B cell (primary cell): ENCODE data around the gene GEMIN5. TPM values are rescaled to one million over a fixed set of nuclear protein-coding genes. Genes with fewer than 3 reads are reported as not detected.

ENCODE experiments used
- ATAC-seq: fragments of 200-7000 bp; cut with Tn5 transposase; one replicate; pipeline ENCODE4 v1.10.0; 2021; ENCODE audit warnings: low read depth, mild to moderate bottlenecking, moderate number of reproducible peaks, moderate library complexity
- CTCF ChIA-PET: fragments of 350-600 bp; sonication (Branson Sonifier 250); formaldehyde crosslinking; loops from one replicate; lab custom pipeline; 2021; ENCODE audit warnings: antibody characterized with exemption, inconsistent platforms; lab: Charles Lee
- POLR2A ChIA-PET: fragments of 350-600 bp; sonication (Branson Sonifier 250); formaldehyde crosslinking; loops from one replicate; lab custom pipeline; 2021; ENCODE audit warnings: antibody characterized with exemption; lab: Charles Lee
- DNase-seq: peaks from one replicate; pipeline ENCODE4 v3.0.0; 2013
- H2AFZ ChIP-seq: 2 replicates; pipeline ENCODE4 v1.6.1; 2012; ENCODE audit warnings: mild to moderate bottlenecking, low read depth, low read length; ENCODE audit not compliant: insufficient read depth, poor library complexity, severe bottlenecking
- H3K27ac ChIP-seq, 2 donors: 1 replicate in 1 of 2; 2 replicates in 1 of 2; pipeline ENCODE4 v1.5.1; 2012 to 2013; ENCODE audit warnings: low read length in 2 of 2, mild to moderate bottlenecking in 2 of 2, moderate library complexity in 1 of 2
- H3K27me3 ChIP-seq, 4 experiments: fragments of 200-600 bp in 1 of 4; sonication (generic) in 1 of 4; replicated peaks in 1 of 4; 1 replicate in 2 of 4; 2 replicates in 2 of 4; pipeline versions ENCODE4 v1.6.1 to v1.7.0; 2013 to 2016; ENCODE audit warnings: low read length in 3 of 4, mild to moderate bottlenecking in 2 of 4, mixed read lengths in 1 of 4, moderate library complexity in 1 of 4; ENCODE audit not compliant: insufficient read depth in 4 of 4, control insufficient read depth in 3 of 4; ENCODE audit errors: control extremely low read depth in 1 of 4
- H3K36me3 ChIP-seq, 2 experiments: replicated peaks in 1 of 2; 1 replicate in 1 of 2; 2 replicates in 1 of 2; pipeline versions ENCODE4 v1.6.1 to v1.7.1; 2013; ENCODE audit warnings: low read length in 1 of 2; ENCODE audit not compliant: insufficient read depth in 2 of 2, control insufficient read depth in 1 of 2; ENCODE audit errors: control extremely low read depth in 1 of 2, extremely low read depth in 1 of 2
- H3K4me1 ChIP-seq, 2 donors: fragments of 200-600 bp in 1 of 2; sonication (generic) in 1 of 2; 1 replicate in 1 of 2; 2 replicates in 1 of 2; pipeline versions ENCODE4 v1.5.1 to v1.6.1; 2013 to 2017; ENCODE audit warnings: low read length in 2 of 2; ENCODE audit not compliant: control insufficient read depth in 2 of 2, insufficient read depth in 2 of 2
- H3K4me2 ChIP-seq: replicated peaks from 2 replicates; pipeline ENCODE3; 2012; ENCODE audit warnings: mild to moderate bottlenecking, low read depth, low read length; ENCODE audit not compliant: poor library complexity, severe bottlenecking
- H3K4me3 ChIP-seq, 5 experiments: fragments of 200-600 bp in 1 of 5; sonication (generic) in 1 of 5; 1 replicate in 3 of 5; 2 replicates in 2 of 5; pipeline versions ENCODE4 v1.5.1 to v1.7.0; 2011 to 2016; ENCODE audit warnings: low read length in 4 of 5, mild to moderate bottlenecking in 4 of 5, low read depth in 2 of 5, control low read depth in 1 of 5, moderate library complexity in 1 of 5; ENCODE audit not compliant: insufficient read depth in 1 of 5; ENCODE audit errors: control extremely low read depth in 1 of 5, extremely low read depth in 1 of 5
- H3K79me2 ChIP-seq: fragments of 200-600 bp; sonication (generic); one replicate; pipeline ENCODE4 v1.6.0; 2016; ENCODE audit warnings: low read length; ENCODE audit not compliant: control insufficient read depth, insufficient read depth
- H3K9ac ChIP-seq: fragments of 200-600 bp; sonication (generic); 2 replicates; pipeline ENCODE4 v1.6.1; 2017; ENCODE audit warnings: mild to moderate bottlenecking, low read length, moderate library complexity
- H3K9me3 ChIP-seq, 3 donors: one replicate each; pipeline versions ENCODE4 v1.6.1 to v1.7.1; 2013; ENCODE audit warnings: low read length in 2 of 3; ENCODE audit not compliant: control insufficient read depth in 2 of 3, insufficient read depth in 1 of 3; ENCODE audit errors: control extremely low read depth in 1 of 3
- H4K20me1 ChIP-seq: 2 replicates; pipeline ENCODE4 v1.6.0; 2012; ENCODE audit warnings: mild to moderate bottlenecking, low read length; ENCODE audit not compliant: insufficient read depth, control insufficient read depth, poor library complexity, severe bottlenecking
- H3K27ac Mint-ChIP-seq: one replicate; pipeline ENCODE4 v1.8.0; 2021; ENCODE audit warnings: mixed read lengths
- H3K27me3 Mint-ChIP-seq: one replicate; pipeline ENCODE4 v1.8.0; 2021; ENCODE audit warnings: mixed read lengths
- H3K4me1 Mint-ChIP-seq: one replicate; pipeline ENCODE4 v1.8.0; 2021; ENCODE audit warnings: mixed read lengths
- H3K4me3 Mint-ChIP-seq: one replicate; pipeline ENCODE4 v1.8.0; 2021; ENCODE audit warnings: mixed read lengths
- H3K9me3 Mint-ChIP-seq: one replicate; pipeline ENCODE4 v1.8.0; 2022; ENCODE audit warnings: mixed read lengths; ENCODE audit not compliant: insufficient read depth
- EZH2 ChIP-seq: IDR thresholded peaks from 2 replicates; pipeline ENCODE4 v1.6.1; 2012; ENCODE audit warnings: borderline replicate concordance, low read depth, mild to moderate bottlenecking, moderate library complexity, low read length; ENCODE audit not compliant: insufficient read depth, poor library complexity, severe bottlenecking
- WGBS: methylation state at CpG from one replicate; pipeline ENCODE4 v1.1.5; 2013; ENCODE audit warnings: missing lambda C conversion rate; ENCODE audit not compliant: insufficient coverage; 5-methylcytosine and 5-hydroxymethylcytosine counted together
- intact Hi-C: fragments of 100-400 bp; cut with micrococcal nuclease; formaldehyde crosslinking; loops from one replicate; pipeline ENCODE4 v1.10.0; 2022
- polyA plus RNA-seq: library from polyadenylated mRNA; depleted of rRNA; stranded (reverse); fragments of >200 nt; gene quantifications from 2 replicates; pipeline ENCODE4 v1.2.3, GENCODE V29; 2012
- total RNA-seq, 2 donors: library from RNA; stranded (reverse); fragments of 120-200 nt in 1 of 2; gene quantifications; 1 replicate in 1 of 2; 2 replicates in 1 of 2; pipeline versions ENCODE4 v1.2.3 to v1.2.4, GENCODE V29; 2013 to 2022
- TF ChIP-seq, protein P1 (sequence below): fragments of 200-600 bp; IDR thresholded peaks from one replicate; pipeline ENCODE4 v1.8.0; 2022; ENCODE audit warnings: antibody characterized with exemption, mild to moderate bottlenecking

The GEMIN5 gene
- total and polyA plus RNA-seq, 2 donors (not counting 1 experiment from before 2014, with no cell fraction given): 3.6 to 15.5 TPM

GRCh38 chr5:154892369-154892771 lies 45.6 kb downstream of the GEMIN5 start:
- ChIA-PET POLR2A (no interaction called here), CTCF (no interaction called here)
- intact Hi-C loops: no loop called here
- H2AFZ ChIP-seq: no peak overlapping the region
- WGBS: 89% methylated on average over 13 of the region's 13 CpGs
- no peaks in the 10 kb centered on the region for H3K9me3 Mint-ChIP-seq
- H3K4me3 ChIP-seq: no peak overlapping the region
- no peak overlapping the region for H3K27ac ChIP-seq
- TF ChIP-seq EZH2: no peak
- TF ChIP-seq, protein P1, sequence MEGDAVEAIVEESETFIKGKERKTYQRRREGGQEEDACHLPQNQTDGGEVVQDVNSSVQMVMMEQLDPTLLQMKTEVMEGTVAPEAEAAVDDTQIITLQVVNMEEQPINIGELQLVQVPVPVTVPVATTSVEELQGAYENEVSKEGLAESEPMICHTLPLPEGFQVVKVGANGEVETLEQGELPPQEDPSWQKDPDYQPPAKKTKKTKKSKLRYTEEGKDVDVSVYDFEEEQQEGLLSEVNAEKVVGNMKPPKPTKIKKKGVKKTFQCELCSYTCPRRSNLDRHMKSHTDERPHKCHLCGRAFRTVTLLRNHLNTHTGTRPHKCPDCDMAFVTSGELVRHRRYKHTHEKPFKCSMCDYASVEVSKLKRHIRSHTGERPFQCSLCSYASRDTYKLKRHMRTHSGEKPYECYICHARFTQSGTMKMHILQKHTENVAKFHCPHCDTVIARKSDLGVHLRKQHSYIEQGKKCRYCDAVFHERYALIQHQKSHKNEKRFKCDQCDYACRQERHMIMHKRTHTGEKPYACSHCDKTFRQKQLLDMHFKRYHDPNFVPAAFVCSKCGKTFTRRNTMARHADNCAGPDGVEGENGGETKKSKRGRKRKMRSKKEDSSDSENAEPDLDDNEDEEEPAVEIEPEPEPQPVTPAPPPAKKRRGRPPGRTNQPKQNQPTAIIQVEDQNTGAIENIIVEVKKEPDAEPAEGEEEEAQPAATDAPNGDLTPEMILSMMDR: no peak
- no peak for ATAC-seq
- H3K79me2 ChIP-seq: no peaks in the 10 kb centered on the region
- H3K27me3 ChIP-seq: no peaks in the 10 kb centered on the region
- no peak overlapping the region for H3K9ac ChIP-seq
- no peak for DNase-seq
- no peaks in the 10 kb centered on the region for H3K27me3 Mint-ChIP-seq
- peaks cover 24 to 78% of the 10 kb centered on the region in 2 experiments for H3K36me3 ChIP-seq
- no peak overlapping the region for H3K4me3 Mint-ChIP-seq
- H3K27ac Mint-ChIP-seq: no peak overlapping the region
- H3K4me1 Mint-ChIP-seq: no peaks in the 10 kb centered on the region
- peaks cover 0 to 4% (median 4%) of the 10 kb centered on the region in 3 donors for H3K9me3 ChIP-seq
- no peaks in the 10 kb centered on the region for H3K4me1 ChIP-seq
- no peak overlapping the region for H3K4me2 ChIP-seq
- H4K20me1 ChIP-seq: no peaks in the 10 kb centered on the region

DNA sequence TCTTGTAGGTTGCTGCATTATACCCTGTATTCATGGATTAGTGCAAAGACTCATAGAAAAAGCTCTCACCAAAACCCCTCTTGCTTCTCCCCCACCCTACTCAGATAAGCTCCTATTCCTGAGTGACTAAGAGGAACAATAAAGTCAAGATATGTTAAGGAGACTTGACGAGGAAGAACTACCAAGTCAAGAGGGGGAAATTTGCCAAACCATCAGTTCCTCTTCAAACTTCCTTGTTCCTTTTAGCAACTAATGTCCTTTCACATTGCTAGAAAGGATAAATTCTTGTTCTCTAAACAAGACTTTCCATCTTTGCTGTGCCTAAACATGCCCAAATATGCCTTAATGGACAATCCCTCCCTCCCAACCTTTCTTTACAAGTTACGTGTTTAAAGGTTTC lies 52.6 kb downstream of the GEMIN5 start:
- TF ChIP-seq, protein P1: no peak
- no peak for TF ChIP-seq EZH2
- H3K27me3 Mint-ChIP-seq: no peaks in the 10 kb centered on the region
- H3K4me1 ChIP-seq: no peaks in the 10 kb centered on the region
- H3K27ac Mint-ChIP-seq: no peak overlapping the region
- ChIA-PET POLR2A (no interaction called here), CTCF (no interaction called here)
- H3K4me1 Mint-ChIP-seq: no peaks in the 10 kb centered on the region
- no peak overlapping the region for H3K4me3 Mint-ChIP-seq
- WGBS: no CpG with 5 or more reads among the region's 2 CpGs
- H3K4me3 ChIP-seq: no peak overlapping the region
- H3K27me3 ChIP-seq: no peaks in the 10 kb centered on the region
- no peaks in the 10 kb centered on the region for H3K79me2 ChIP-seq
- H4K20me1 ChIP-seq: no peaks in the 10 kb centered on the region
- no peak overlapping the region for H2AFZ ChIP-seq
- H3K27ac ChIP-seq: no peak overlapping the region
- no peak for DNase-seq
- peaks cover 20 to 42% of the 10 kb centered on the region in 2 experiments for H3K36me3 ChIP-seq
- H3K9me3 ChIP-seq: peaks cover 15 to 23% (median 16%) of the 10 kb centered on the region in 3 donors
- no peak for ATAC-seq
- intact Hi-C loops: no loop called here
- no peak overlapping the region for H3K4me2 ChIP-seq
- H3K9ac ChIP-seq: no peak overlapping the region
- H3K9me3 Mint-ChIP-seq: peaks cover 18% of the 10 kb centered on the region
